ENCODE results near the gene FBXL12. TPM values are rescaled to one million over a fixed set of nuclear protein-coding genes. Genes with fewer than 3 reads are reported as not detected.

FBXL12 gene
- total and polyA plus RNA-seq, 2 of the 4 experiments (the other 2 are of a cell fraction) = 8.1 to 42.6 TPM

DNA sequence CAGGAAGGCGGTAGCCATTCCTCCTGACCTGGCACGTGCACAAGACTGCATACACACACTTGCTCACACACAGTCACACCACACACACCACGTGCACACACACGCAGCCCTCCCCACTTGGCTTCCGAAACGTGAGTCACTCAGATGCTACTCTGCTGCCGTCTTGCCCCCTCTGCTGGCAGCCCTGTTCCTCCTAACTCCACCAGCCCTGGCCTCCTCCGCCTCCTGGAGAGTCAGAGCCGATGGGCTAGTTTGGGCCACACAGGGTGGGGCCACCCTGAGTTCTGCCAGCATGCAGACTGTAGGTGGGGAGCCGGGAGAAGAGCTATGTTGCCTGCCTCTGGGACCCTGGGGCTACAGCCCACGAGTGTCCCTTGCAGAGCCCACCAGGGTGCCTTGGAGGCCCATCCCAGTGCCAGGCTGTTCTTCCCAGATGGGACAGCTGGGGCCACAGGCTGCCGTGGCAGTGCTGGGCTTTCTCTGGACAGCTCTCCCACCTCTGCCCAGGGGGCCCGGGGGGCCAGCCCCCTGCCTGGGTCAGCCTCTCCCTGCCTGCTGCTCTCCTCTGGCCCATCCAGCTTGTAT lies 28.3 kb upstream of the FBXL12 start:
- H3K9me3 ChIP-seq (ENCODE audit: control insufficient read depth, insufficient read depth, low read length) = no peaks in the 10 kb centered on the region
- peaks cover 20% of the 10 kb centered on the region for H4K20me1 ChIP-seq (ENCODE audit: insufficient read depth, low read length)
- peaks cover 38% of the 10 kb centered on the region for H3K36me3 ChIP-seq (ENCODE audit: control insufficient read depth, insufficient read depth, low read length)
- in situ Hi-C loops (cut with MboI; ENCODE audit: low sequenced_read_pairs) = no loop called here
- no peak overlapping the region for H3K4me2 ChIP-seq (ENCODE audit: low read depth, low read length)
- H4K5ac ChIP-seq (ENCODE audit: low read depth, low read length) = no peak overlapping the region
- POLR2A ChIA-PET (ENCODE audit: unreplicated experiment) = no interaction called here
- H3K4ac ChIP-seq (ENCODE audit: low read depth, low read length) = peak overlapping the region; percentile 68; the same call in 1 of the 2 replicates
- H2AFZ ChIP-seq (replicated peaks; ENCODE audit: low read length, poor library complexity) = peak overlapping the region; percentile 84
- peak; percentile 97 for ATAC-seq (ENCODE audit: low read depth)
- no peak overlapping the region for H2BK15ac ChIP-seq (ENCODE audit: low read depth, low read length)
- H3K27me3 ChIP-seq (ENCODE audit: control insufficient read depth, insufficient read depth, low read length) = no peaks in the 10 kb centered on the region
- CTCF ChIA-PET = no interaction called here
- no peak overlapping the region for H3K14ac ChIP-seq (replicated peaks; ENCODE audit: low read depth, low read length)
- peak; percentile 72 for TF ChIP-seq SMC3 (IDR thresholded peaks at IDR 0.05; ENCODE audit: low read depth, low read length)
- no peak for TF ChIP-seq CHD1 (IDR thresholded peaks at IDR 0.05; ENCODE audit: low read depth, low read length)
- peak; percentile 92 for TF ChIP-seq MAZ (IDR thresholded peaks at IDR 0.05; ENCODE audit: borderline replicate concordance, low read depth, low read length)
- peak; percentile 89 for TF ChIP-seq MXI1 (IDR thresholded peaks at IDR 0.05; ENCODE audit: borderline replicate concordance, low read depth, low read length)
- TF ChIP-seq RFX5 (IDR thresholded peaks at IDR 0.05; ENCODE audit: low read depth, low read length) = no peak
- TF ChIP-seq, protein P1, sequence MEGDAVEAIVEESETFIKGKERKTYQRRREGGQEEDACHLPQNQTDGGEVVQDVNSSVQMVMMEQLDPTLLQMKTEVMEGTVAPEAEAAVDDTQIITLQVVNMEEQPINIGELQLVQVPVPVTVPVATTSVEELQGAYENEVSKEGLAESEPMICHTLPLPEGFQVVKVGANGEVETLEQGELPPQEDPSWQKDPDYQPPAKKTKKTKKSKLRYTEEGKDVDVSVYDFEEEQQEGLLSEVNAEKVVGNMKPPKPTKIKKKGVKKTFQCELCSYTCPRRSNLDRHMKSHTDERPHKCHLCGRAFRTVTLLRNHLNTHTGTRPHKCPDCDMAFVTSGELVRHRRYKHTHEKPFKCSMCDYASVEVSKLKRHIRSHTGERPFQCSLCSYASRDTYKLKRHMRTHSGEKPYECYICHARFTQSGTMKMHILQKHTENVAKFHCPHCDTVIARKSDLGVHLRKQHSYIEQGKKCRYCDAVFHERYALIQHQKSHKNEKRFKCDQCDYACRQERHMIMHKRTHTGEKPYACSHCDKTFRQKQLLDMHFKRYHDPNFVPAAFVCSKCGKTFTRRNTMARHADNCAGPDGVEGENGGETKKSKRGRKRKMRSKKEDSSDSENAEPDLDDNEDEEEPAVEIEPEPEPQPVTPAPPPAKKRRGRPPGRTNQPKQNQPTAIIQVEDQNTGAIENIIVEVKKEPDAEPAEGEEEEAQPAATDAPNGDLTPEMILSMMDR (conservative IDR thresholded peaks at IDR 0.05; ENCODE audit: low read depth, low read length) = peak; percentile 92
- peak; percentile 57 for TF ChIP-seq RAD21 (IDR thresholded peaks at IDR 0.05; ENCODE audit: low read length)
- TF ChIP-seq MAFK (IDR thresholded peaks at IDR 0.05; ENCODE audit: low read depth, low read length) = no peak
- TF ChIP-seq, protein P2, sequence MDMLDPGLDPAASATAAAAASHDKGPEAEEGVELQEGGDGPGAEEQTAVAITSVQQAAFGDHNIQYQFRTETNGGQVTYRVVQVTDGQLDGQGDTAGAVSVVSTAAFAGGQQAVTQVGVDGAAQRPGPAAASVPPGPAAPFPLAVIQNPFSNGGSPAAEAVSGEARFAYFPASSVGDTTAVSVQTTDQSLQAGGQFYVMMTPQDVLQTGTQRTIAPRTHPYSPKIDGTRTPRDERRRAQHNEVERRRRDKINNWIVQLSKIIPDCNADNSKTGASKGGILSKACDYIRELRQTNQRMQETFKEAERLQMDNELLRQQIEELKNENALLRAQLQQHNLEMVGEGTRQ (IDR thresholded peaks at IDR 0.05; ENCODE audit: low read depth, low read length) = peak; percentile 94
- TF ChIP-seq FOS (IDR thresholded peaks at IDR 0.05; ENCODE audit: low read depth, low read length) = peak; percentile 80
- peak; percentile 100 for TF ChIP-seq BHLHE40 (IDR thresholded peaks at IDR 0.05; ENCODE audit: low read depth, low read length)
- TF ChIP-seq NFE2L2 (IDR thresholded peaks at IDR 0.05; ENCODE audit: low read depth, low read length) = no peak
- intact Hi-C loops (cut with micrococcal nuclease) = no loop called here
- peak overlapping the region; percentile 85 for H2AK9ac ChIP-seq (replicated peaks; ENCODE audit: low read depth, low read length, poor library complexity)
- H3K27ac ChIP-seq (ENCODE audit: insufficient read depth, low read length) = peak overlapping the region; percentile 7; the same call in 1 of the 2 replicates
- H3K4me1 ChIP-seq (ENCODE audit: control insufficient read depth, insufficient read depth, low read length) = peaks cover 5% of the 10 kb centered on the region
- H2BK20ac ChIP-seq (ENCODE audit: low read depth, low read length) = no peak overlapping the region
- no TSS peak for BruUV-seq (replicated peaks)
- H3K23ac ChIP-seq (ENCODE audit: low read depth, low read length) = no peak overlapping the region
- 22% methylated on average over 8 of the region's 13 CpGs; no CpG with 5 or more reads in 1 of the 2 experiments for WGBS, 2 experiments (ENCODE audit: extremely low coverage in 2 of 2, insufficient read length in 1 of 2)
- no peak overlapping the region; a peak in 1 of 4 replicates for H4K8ac ChIP-seq (ENCODE audit: low read depth in 2 of 2, low read length in 2 of 2)
- peak overlapping the region; percentile 46 for H2BK5ac ChIP-seq (ENCODE audit: low read depth, low read length, poor library complexity, severe bottlenecking)
- DNase-seq = peak; percentile 97
- H2BK120ac ChIP-seq (ENCODE audit: low read depth, low read length) = no peak overlapping the region
- peaks cover 9% of the 10 kb centered on the region; the same call in 1 of the 2 replicates for H3K9me1 ChIP-seq (ENCODE audit: insufficient read depth, low read length)
- no peak overlapping the region for H3K18ac ChIP-seq (ENCODE audit: low read depth, low read length)
- H3K9ac ChIP-seq (ENCODE audit: low read depth, low read length) = no peak overlapping the region
- peak overlapping the region; percentile 57; the same call in 1 of the 2 replicates for H2AK5ac ChIP-seq (ENCODE audit: low read depth, low read length)
- H3K79me1 ChIP-seq (ENCODE audit: low read depth in 1 of 2, low read length in 2 of 2) = peaks cover 18 to 57% of the 10 kb centered on the region in 2 experiments
- no peak overlapping the region for H4K91ac ChIP-seq (ENCODE audit: insufficient read depth, low read depth, low read length)
- no peak overlapping the region for H3K4me3 ChIP-seq (ENCODE audit: insufficient read depth, low read depth, low read length)
- dilution Hi-C loops (cut with HindIII; ENCODE audit: low sequenced_read_pairs, unreplicated experiment) = no loop called here
- no peak overlapping the region for H3K56ac ChIP-seq (ENCODE audit: extremely low read depth, insufficient read depth, low read length)
